B cell (primary cell): ENCODE results near the gene BNIP5.

Experiments
- CTCF ChIP-seq: fragments of 200-600 bp; IDR thresholded peaks from one replicate; pipeline ENCODE4 v1.8.0; 2022; ENCODE audit warnings: antibody characterized with exemption, mild to moderate bottlenecking
- EZH2 ChIP-seq: IDR thresholded peaks from 2 replicates; pipeline ENCODE4 v1.6.1; 2012; ENCODE audit warnings: borderline replicate concordance, low read depth, mild to moderate bottlenecking, moderate library complexity, low read length; ENCODE audit not compliant: insufficient read depth, poor library complexity, severe bottlenecking

GRCh38 chr6:36301085-36301658 is 35.5 kb downstream of the BNIP5 start:
- TF ChIP-seq CTCF (no peak), EZH2 (no peak)
